K562 (cell line): ENCODE data around the gene EXOC4. TPM values are rescaled to one million over a fixed set of nuclear protein-coding genes. Genes with fewer than 3 reads are reported as not detected.

Experiments used
- FOXM1 ChIP-seq, 2 experiments: fragments of 450-650 bp in 1 of 2; sonication (generic) in 1 of 2; formaldehyde crosslinking in 1 of 2; IDR thresholded peaks; 2 replicates each; pipeline versions ENCODE4 v1.6.1 to v1.9.0; 2017 to 2022; ENCODE audit warnings: low read depth in 2 of 2, mild to moderate bottlenecking in 2 of 2, missing genetic modification reagents in 1 of 2, moderate library complexity in 1 of 2
- KAT2B ChIP-seq: IDR thresholded peaks from one replicate; pipeline ENCODE4 v1.6.1; 2012; ENCODE audit warnings: low read depth, mild to moderate bottlenecking, control low read depth, inconsistent platforms, low read length, moderate library complexity
- MTA3 ChIP-seq: fragments of 450-650 bp; formaldehyde crosslinking; IDR thresholded peaks from 2 replicates; pipeline ENCODE4 v1.6.1; 2017; ENCODE audit warnings: mild to moderate bottlenecking, borderline replicate concordance
- PCBP2 ChIP-seq: fragments of 200-400 bp; formaldehyde crosslinking; IDR thresholded peaks from 2 replicates; pipeline ENCODE4 v1.6.1; 2018; ENCODE audit warnings: low read length, low read depth, mild to moderate bottlenecking, moderate library complexity; ENCODE audit not compliant: poor library complexity, severe bottlenecking
- polyA plus RNA-seq, 8 experiments: library from polyadenylated mRNA; depleted of rRNA in 4 of 8; stranded (reverse) in 5 of 8; unstranded in 3 of 8; fragments of >200 nt; fragmentation: Nextera tagmentation in 2 of 8; fragmentation: Illumina TruSeq in 1 of 8; extraction: Ambion mirVana in 2 of 8; extraction: Trizol in 1 of 8; gene quantifications; 2 replicates each; pipeline versions ENCODE4 v1.2.1 to v1.2.3, GENCODE V29; 2011 to 2014; ENCODE audit warnings: inconsistent platforms in 1 of 8, missing spikeins in 1 of 8
- total RNA-seq, 7 experiments: library from RNA; depleted of rRNA in 6 of 7; stranded (reverse); fragments of >200 nt in 6 of 7; fragmentation: Illumina TruSeq in 2 of 7; extraction: Trizol in 2 of 7; gene quantifications; 2 replicates each; pipeline versions ENCODE4 v1.2.1 to v1.2.3, GENCODE V29; 2011 to 2021; ENCODE audit warnings: low replicate concordance in 1 of 7
- TF ChIP-seq, protein P1 (sequence below): fragments of 450-650 bp; IDR thresholded peaks from 2 replicates; pipeline ENCODE4 v1.6.1; 2016; ENCODE audit warnings: borderline replicate concordance
- TF ChIP-seq, protein P2 (sequence below), 2 experiments: IDR thresholded peaks in 1 of 2; conservative IDR thresholded peaks in 1 of 2; 2 replicates each; pipeline ENCODE4 v1.6.1; 2016; ENCODE audit warnings: low read depth in 2 of 2, mild to moderate bottlenecking in 1 of 2, missing compliant biosample characterization in 1 of 2, missing genetic modification characterization in 1 of 2, moderate library complexity in 1 of 2
- TF ChIP-seq, protein P3 (sequence below), 2 experiments: fragments of 450-650 bp in 1 of 2; sonication (generic) in 1 of 2; formaldehyde crosslinking in 1 of 2; IDR thresholded peaks in 1 of 2; conservative IDR thresholded peaks in 1 of 2; 2 replicates each; pipeline versions ENCODE4 v1.6.1 to v1.8.1; 2016 to 2023; ENCODE audit warnings: mild to moderate bottlenecking in 2 of 2, moderate library complexity in 2 of 2, inconsistent platforms in 1 of 2, missing genetic modification reagents in 1 of 2
- TF ChIP-seq, protein P4 (sequence below), 2 experiments: fragments of 450-650 bp in 1 of 2; sonication (generic) in 1 of 2; formaldehyde crosslinking in 1 of 2; IDR thresholded peaks; 2 replicates each; pipeline versions ENCODE4 v1.7.1 to v1.9.0; 2016 to 2022; ENCODE audit warnings: inconsistent platforms in 1 of 2, mild to moderate bottlenecking in 1 of 2, missing genetic modification reagents in 1 of 2

EXOC4 gene
- total and polyA plus RNA-seq, 9 of the 15 experiments (the other 6 are each of a cell fraction or from before 2014, with no cell fraction given) = 18.5 to 73.1 (median 46.6) TPM

DNA sequence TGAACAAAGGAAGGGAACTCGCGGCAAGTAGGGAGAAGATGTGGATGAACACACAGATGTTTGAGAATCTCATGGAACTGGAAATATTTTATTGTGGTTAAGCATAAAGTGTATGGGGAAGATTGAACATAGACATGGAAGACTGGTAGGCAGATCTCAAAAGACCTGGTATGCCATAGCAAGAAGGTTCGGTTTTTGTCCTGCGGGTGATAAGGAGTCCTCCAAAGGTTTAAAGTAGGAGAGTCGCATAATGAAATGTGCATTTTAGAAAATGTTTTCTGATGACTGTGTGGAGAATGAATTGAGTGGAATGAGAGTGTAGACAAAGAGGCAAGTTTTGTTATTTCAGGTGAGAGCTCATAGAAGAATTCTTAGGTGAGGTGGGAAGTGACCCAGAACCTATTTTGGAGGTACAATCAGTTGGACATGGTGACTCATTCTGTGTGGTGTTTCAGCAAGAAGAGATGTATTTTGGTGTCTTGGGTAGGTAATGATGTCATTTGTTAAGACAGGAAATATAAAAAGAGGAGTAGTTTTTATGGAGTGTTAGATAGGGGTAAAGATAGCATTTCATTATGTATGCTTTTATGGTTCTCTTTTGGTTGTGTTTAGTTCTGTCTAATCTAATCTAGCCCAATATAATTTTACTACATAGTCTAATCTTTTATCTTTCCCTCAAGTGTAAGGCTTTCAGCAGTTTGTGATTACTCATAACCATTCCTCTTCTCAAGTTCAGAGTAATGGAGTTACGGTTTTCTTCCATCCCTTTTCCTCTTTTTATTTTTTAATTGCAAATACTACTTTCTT, 239.2 kb downstream of the EXOC4 start (continued):
- TF ChIP-seq PCBP2 (no peak), MTA3 (no peak), KAT2B (no peak), FOXM1 (IDR thresholded peaks at IDR 0.05; ENCODE audit: low read depth) (no peak), FOXM1 (CRISPR knock-in tag; IDR thresholded peaks at IDR 0.05; ENCODE audit: low read depth) (no peak)
- TF ChIP-seq, protein P1, sequence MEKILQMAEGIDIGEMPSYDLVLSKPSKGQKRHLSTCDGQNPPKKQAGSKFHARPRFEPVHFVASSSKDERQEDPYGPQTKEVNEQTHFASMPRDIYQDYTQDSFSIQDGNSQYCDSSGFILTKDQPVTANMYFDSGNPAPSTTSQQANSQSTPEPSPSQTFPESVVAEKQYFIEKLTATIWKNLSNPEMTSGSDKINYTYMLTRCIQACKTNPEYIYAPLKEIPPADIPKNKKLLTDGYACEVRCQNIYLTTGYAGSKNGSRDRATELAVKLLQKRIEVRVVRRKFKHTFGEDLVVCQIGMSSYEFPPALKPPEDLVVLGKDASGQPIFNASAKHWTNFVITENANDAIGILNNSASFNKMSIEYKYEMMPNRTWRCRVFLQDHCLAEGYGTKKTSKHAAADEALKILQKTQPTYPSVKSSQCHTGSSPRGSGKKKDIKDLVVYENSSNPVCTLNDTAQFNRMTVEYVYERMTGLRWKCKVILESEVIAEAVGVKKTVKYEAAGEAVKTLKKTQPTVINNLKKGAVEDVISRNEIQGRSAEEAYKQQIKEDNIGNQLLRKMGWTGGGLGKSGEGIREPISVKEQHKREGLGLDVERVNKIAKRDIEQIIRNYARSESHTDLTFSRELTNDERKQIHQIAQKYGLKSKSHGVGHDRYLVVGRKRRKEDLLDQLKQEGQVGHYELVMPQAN = no peak
- TF ChIP-seq, protein P2, sequence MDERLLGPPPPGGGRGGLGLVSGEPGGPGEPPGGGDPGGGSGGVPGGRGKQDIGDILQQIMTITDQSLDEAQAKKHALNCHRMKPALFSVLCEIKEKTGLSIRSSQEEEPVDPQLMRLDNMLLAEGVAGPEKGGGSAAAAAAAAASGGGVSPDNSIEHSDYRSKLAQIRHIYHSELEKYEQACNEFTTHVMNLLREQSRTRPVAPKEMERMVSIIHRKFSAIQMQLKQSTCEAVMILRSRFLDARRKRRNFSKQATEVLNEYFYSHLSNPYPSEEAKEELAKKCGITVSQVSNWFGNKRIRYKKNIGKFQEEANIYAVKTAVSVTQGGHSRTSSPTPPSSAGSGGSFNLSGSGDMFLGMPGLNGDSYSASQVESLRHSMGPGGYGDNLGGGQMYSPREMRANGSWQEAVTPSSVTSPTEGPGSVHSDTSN (CRISPR knock-in tag; IDR thresholded peaks at IDR 0.05; ENCODE audit: low read depth) = no peak
- TF ChIP-seq, protein P2 (tag; conservative IDR thresholded peaks at IDR 0.05; ENCODE audit: low read depth) = no peak
- TF ChIP-seq, protein P3, sequence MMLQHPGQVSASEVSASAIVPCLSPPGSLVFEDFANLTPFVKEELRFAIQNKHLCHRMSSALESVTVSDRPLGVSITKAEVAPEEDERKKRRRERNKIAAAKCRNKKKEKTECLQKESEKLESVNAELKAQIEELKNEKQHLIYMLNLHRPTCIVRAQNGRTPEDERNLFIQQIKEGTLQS (IDR thresholded peaks at IDR 0.05) = peak; percentile 95
- TF ChIP-seq, protein P3 (CRISPR knock-in tag; conservative IDR thresholded peaks at IDR 0.05) = 0 out of 2 replicates have a peak, but pooled peaks have one; percentile 27
- TF ChIP-seq, protein P4, sequence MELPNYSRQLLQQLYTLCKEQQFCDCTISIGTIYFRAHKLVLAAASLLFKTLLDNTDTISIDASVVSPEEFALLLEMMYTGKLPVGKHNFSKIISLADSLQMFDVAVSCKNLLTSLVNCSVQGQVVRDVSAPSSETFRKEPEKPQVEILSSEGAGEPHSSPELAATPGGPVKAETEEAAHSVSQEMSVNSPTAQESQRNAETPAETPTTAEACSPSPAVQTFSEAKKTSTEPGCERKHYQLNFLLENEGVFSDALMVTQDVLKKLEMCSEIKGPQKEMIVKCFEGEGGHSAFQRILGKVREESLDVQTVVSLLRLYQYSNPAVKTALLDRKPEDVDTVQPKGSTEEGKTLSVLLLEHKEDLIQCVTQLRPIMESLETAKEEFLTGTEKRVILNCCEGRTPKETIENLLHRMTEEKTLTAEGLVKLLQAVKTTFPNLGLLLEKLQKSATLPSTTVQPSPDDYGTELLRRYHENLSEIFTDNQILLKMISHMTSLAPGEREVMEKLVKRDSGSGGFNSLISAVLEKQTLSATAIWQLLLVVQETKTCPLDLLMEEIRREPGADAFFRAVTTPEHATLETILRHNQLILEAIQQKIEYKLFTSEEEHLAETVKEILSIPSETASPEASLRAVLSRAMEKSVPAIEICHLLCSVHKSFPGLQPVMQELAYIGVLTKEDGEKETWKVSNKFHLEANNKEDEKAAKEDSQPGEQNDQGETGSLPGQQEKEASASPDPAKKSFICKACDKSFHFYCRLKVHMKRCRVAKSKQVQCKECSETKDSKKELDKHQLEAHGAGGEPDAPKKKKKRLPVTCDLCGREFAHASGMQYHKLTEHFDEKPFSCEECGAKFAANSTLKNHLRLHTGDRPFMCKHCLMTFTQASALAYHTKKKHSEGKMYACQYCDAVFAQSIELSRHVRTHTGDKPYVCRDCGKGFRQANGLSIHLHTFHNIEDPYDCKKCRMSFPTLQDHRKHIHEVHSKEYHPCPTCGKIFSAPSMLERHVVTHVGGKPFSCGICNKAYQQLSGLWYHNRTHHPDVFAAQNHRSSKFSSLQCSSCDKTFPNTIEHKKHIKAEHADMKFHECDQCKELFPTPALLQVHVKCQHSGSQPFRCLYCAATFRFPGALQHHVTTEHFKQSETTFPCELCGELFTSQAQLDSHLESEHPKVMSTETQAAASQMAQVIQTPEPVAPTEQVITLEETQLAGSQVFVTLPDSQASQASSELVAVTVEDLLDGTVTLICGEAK (IDR thresholded peaks at IDR 0.05) = no peak
- TF ChIP-seq, protein P4 (CRISPR knock-in tag; IDR thresholded peaks at IDR 0.05) = no peak
